Stimulated activated naive CD8-positive, alpha-beta T cell treated with anti-CD3 and anti-CD28 coated beads, Interleukin-15, amount 100 ng/mL, for 72 hours (primary cell): Measurements from ENCODE around the gene RNPS1.

Source experiments
- ATAC-seq: fragments of 150-1000 bp; cut with Tn5 transposase; 2 replicates; pipeline ENCODE4 v1.10.0; 2021; ENCODE audit warnings: mild to moderate bottlenecking, moderate library complexity
- DNase-seq, 2 donors: peaks; one replicate each; pipeline ENCODE4 v3.0.0; 2021 to 2022
- H3K27ac Mint-ChIP-seq, 2 donors: one replicate each; pipeline ENCODE4 v1.8.0; 2022; ENCODE audit warnings: mild to moderate bottlenecking in 2 of 2, mixed read lengths in 2 of 2, moderate library complexity in 2 of 2
- H3K27me3 Mint-ChIP-seq: one replicate; pipeline ENCODE4 v1.8.0; 2022; ENCODE audit warnings: mixed read lengths
- H3K4me1 Mint-ChIP-seq: one replicate; pipeline ENCODE4 v1.8.0; 2022; ENCODE audit warnings: mild to moderate bottlenecking, mixed read lengths
- H3K4me3 Mint-ChIP-seq, 2 donors: one replicate each; pipeline ENCODE4 v1.8.0; 2022; ENCODE audit warnings: mild to moderate bottlenecking in 2 of 2, mixed read lengths in 2 of 2, moderate library complexity in 1 of 2
- H3K9me3 Mint-ChIP-seq, 2 donors: one replicate each; pipeline ENCODE4 v1.8.0; 2022; ENCODE audit warnings: mixed read lengths in 2 of 2

The RNPS1 gene

DNA sequence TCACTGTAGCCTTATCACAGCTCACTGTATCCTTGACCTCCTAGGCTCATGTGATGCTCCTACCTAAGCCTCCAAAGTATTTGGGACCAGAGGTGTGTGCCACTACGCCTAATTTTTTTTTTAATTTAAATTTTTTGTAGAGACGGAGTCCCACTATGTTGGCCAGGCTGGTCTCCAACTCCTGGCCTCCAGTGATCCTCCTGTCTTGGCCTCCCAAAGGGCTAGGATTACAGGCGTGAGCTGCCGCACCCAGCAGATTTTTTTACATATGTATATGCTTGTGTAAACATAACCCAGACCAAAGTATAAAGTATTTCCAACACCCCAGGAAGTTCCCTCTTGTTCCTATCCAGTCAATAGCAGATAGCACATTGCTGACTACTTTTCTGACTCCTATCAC, 51.6 kb downstream of the RNPS1 start:
- no peaks in the 10 kb centered on the region for H3K27me3 Mint-ChIP-seq

DNA sequence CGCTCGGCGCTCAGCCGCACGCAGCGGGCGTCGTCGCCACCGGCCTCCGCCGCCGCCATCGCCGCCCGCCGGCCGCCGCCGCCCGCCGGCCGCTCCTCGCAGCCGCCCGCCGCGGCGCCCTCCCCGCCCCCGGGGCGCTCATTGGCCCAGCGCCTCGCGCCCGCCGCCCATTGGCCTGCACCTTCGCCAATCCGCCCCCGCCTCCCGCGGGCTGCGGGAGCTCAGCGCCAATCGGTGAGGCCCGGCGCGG, 53.3 kb downstream of the RNPS1 start, which contains the start of gene PGP:
TSS of gene PGP (minus strand) at position 122 of the 250 bp plus-strand sequence. CDS start at position 59, 63 bp downstream.
- ATAC-seq: peak; percentile 93
- H3K27ac Mint-ChIP-seq: peak within 1 kb of the TSS; percentile 76 to 95
- no peaks in the 10 kb centered on the region for H3K9me3 Mint-ChIP-seq
- no peaks in the 10 kb centered on the region for H3K27me3 Mint-ChIP-seq
- H3K4me1 Mint-ChIP-seq: peaks cover 32% of the 10 kb centered on the region
- peak within 1 kb of the TSS; percentile 88 for H3K4me3 Mint-ChIP-seq
- DNase-seq: no peak

More for the DNA sequence above, 51.6 kb downstream of the RNPS1 start:
- no peak for ATAC-seq
- DNase-seq: no peak
- Mint-ChIP-seq H3K9me3 (no peaks in the 10 kb centered on the region), H3K4me1 (peaks cover 32% of the 10 kb centered on the region), H3K27ac (no peak overlapping the region), H3K4me3 (peak overlapping the region; percentile 88)

DNA sequence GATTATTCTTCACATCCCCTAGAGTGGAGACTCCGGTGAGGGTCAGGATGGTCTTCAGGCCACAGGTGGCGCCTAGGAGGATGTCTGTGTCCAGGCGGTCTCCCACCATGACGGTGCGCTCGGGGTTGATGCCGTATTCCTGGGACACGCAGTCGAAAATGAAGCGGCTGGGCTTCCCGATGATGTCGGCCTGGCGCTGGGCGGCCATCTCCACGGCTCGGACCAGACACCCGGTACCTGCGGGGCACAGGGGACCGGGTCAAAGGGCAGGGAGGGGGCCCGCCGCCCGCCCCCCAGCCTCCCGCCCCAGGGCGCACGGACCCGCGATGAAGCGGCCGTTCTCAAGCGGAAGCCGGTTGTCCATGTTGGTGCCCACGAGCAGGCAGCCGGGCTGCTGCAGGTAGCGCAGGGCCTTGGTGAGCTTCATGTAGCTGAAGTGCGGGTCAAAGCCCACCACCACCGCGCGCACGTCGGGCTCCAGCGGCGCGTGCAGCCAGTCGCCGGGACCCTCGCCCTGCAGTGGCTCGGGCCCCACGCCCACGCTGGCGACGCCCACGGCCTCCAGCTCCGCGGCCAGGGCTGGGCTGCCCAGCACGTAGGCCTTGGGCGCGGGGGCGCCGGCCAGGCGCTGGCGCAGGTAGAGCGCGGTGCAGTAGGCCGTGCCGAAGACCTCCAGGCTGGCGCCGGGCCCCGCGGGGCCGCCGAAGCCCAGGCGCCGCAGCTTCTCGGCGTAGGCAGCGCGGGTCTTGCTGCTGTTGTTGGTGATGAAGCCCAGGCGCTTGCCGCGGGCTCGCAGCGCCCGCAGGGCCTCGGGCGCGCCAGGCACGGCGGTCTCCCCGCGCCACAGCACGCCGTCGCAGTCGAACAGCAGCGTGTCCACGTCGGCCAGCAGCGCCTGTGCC, 53.9 kb downstream of the RNPS1 start:
- no peak overlapping the region for H3K27ac Mint-ChIP-seq
- DNase-seq: no peak
- H3K9me3 Mint-ChIP-seq: no peaks in the 10 kb centered on the region
- H3K27me3 Mint-ChIP-seq: no peaks in the 10 kb centered on the region
- peaks cover 32% of the 10 kb centered on the region for H3K4me1 Mint-ChIP-seq
- peak overlapping the region; percentile 80 to 82 for H3K4me3 Mint-ChIP-seq
- peak; percentile 15 for ATAC-seq

GRCh38 chr16:2212362-2213324, 55.3 kb downstream of the RNPS1 start:
- no peaks in the 10 kb centered on the region for H3K27me3 Mint-ChIP-seq
- H3K4me1 Mint-ChIP-seq: peaks cover 43% of the 10 kb centered on the region
- ATAC-seq (no peak), DNase-seq (no peak)
- H3K9me3 Mint-ChIP-seq: no peaks in the 10 kb centered on the region
- H3K27ac Mint-ChIP-seq: peak overlapping the region in 1 of 2 donors; percentile 54
- peak overlapping the region; percentile 80 to 82 for H3K4me3 Mint-ChIP-seq

GRCh38 chr16:2211923-2212347, 56.0 kb downstream of the RNPS1 start:
- DNase-seq (no peak), ATAC-seq (no peak)
- H3K4me3 Mint-ChIP-seq: peak overlapping the region; percentile 21 to 24
- H3K27ac Mint-ChIP-seq: peak overlapping the region in 1 of 2 donors; percentile 54
- H3K27me3 Mint-ChIP-seq: no peaks in the 10 kb centered on the region
- H3K4me1 Mint-ChIP-seq: peaks cover 50% of the 10 kb centered on the region
- H3K9me3 Mint-ChIP-seq: no peaks in the 10 kb centered on the region

DNA sequence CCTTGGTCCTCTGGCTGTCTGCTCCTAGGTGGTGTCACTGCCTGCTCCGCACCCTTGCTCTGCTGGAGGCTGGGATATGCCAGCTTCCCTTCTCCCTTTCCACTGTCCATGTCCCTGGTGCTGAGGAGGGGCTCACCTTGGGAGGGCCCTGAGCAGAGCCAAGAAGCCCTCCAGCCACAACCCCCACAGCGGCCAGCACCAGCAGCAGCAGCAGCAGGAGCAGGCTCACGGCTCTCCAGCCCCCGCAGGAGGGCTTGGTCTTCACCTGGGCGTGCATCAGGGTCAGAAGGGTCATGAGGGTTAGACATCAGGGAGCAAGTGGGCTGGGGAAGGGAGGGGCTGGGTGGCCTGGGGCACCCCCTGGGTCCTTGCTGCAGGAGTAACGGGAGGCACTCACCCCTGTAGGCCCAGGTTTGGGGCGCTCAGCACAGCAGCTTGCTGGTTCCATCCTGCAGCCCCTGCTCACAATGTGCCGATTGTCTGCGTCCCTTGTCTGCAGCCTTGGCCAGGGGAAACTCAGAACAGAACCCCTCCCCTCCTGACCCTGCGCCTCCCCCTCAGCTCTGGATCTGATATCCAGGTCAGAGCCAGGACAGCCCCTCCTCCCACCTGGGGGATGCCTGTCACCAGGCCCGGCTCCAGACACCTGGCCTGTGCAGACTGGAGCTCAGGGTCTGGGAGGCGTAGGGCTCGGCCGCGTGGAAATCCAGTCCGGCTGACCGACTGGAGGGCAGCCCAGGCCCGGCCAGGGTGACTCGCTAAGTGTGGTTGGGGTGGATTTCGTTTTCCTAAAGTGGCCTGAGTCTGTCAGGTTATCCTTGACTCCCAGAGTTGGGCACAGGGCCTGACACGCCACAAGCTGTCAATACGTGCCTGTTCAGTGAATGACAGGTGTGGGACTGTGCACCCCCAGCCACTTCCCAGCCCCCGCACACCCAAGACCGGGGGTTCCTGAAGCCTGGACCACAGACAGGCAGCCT, 57.2 kb downstream of the RNPS1 start, which contains the start of gene BRICD5:
TSS of gene BRICD5 (minus strand) at position 478 of the 980 bp plus-strand sequence. CDS start at position 448, 30 bp downstream.
- Mint-ChIP-seq H3K27ac (peak within 1 kb of the TSS in 1 of 2 donors; percentile 95), H3K27me3 (no peaks in the 10 kb centered on the region), H3K4me1 (peaks cover 52% of the 10 kb centered on the region), H3K4me3 (no peak within 1 kb of the TSS), H3K9me3 (no peaks in the 10 kb centered on the region)
- ATAC-seq (no peak), DNase-seq (no peak)

DNA sequence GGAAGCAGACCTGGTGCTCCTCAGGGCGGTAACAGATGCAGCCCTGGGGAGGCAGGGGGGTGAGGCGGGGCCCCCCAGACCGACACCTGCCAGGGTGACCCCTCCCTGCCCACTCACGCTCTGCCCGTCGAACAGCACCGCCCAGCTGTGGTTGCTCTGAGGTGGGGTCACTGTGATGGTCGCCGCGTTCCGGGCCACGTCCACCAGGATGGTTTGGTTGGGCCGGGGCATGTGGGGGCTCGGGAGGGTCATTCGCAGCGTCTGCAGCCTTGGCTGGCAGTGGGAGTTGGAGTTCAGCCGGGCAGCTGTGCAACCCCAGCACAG, 58.0 kb downstream of the RNPS1 start:
- Mint-ChIP-seq H3K27ac (no peak overlapping the region), H3K9me3 (no peaks in the 10 kb centered on the region), H3K4me1 (peaks cover 52% of the 10 kb centered on the region), H3K27me3 (no peaks in the 10 kb centered on the region), H3K4me3 (no peak overlapping the region)
- ATAC-seq: no peak
- DNase-seq: no peak

GRCh38 chr16:2209258-2210008, 58.5 kb downstream of the RNPS1 start:
- DNase-seq (no peak), ATAC-seq (no peak)
- Mint-ChIP-seq H3K4me3 (no peak overlapping the region), H3K27me3 (no peaks in the 10 kb centered on the region), H3K9me3 (no peaks in the 10 kb centered on the region), H3K4me1 (peaks cover 56% of the 10 kb centered on the region), H3K27ac (no peak overlapping the region)

DNA sequence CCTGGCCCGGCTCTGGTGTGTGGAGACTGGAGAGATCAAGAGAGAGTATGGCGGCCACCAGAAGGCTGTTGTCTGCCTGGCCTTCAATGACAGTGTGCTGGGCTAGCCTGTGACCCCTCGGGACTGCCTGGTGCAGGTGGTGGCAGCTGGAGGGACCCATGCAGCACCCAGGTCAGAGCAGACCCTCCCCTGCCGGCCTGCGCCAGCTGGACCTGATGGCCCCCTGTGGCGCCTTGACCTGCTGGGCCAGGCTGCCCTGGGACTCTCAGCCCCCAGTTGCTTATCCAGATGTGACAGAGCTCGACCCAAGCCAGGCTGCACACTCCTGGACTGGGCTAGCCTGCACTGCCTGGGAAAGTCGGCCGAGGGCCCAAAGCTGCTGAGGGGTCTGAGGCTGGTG, 59.2 kb downstream of the RNPS1 start:
- no peak overlapping the region for H3K4me3 Mint-ChIP-seq
- no peak for ATAC-seq
- DNase-seq: no peak
- no peak overlapping the region for H3K27ac Mint-ChIP-seq
- H3K9me3 Mint-ChIP-seq: no peaks in the 10 kb centered on the region
- peaks cover 61% of the 10 kb centered on the region for H3K4me1 Mint-ChIP-seq
- no peaks in the 10 kb centered on the region for H3K27me3 Mint-ChIP-seq

- Mint-ChIP-seq H3K9me3 (no peaks in the 10 kb centered on the region), H3K4me1 (peaks cover 61% of the 10 kb centered on the region), H3K27me3 (no peaks in the 10 kb centered on the region), H3K4me3 (peak overlapping the region in 1 of 2 donors; percentile 86), H3K27ac (peak overlapping the region in 1 of 2 donors; percentile 90)
- DNase-seq (no peak), ATAC-seq (no peak)
Observed at GRCh38 chr16:2208308-2208707, 59.6 kb downstream of the RNPS1 start.

DNA sequence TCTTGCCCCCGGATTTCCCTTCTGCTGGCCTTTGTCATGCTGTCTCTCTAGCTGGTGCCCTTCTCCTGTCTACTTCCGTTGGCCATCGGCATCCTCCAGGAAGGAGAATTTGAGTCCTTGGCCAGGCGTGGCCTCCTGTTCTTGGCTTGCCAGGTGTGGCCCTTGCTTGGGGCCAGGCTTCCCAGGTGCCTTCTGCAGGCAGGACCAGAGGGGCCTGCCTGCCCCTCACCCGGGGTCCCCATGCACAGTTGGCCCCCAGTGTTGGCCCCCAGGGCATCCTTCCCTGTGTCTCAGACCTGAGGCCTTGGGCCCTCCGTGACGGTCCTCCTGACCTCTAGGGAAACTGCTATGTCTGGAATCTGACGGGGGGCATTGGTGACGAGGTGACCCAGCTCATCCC, 60.1 kb downstream of the RNPS1 start:
- Mint-ChIP-seq H3K9me3 (no peaks in the 10 kb centered on the region), H3K4me1 (peaks cover 57% of the 10 kb centered on the region), H3K27me3 (no peaks in the 10 kb centered on the region), H3K4me3 (peak overlapping the region; percentile 86 to 90), H3K27ac (peak overlapping the region; percentile 77 to 90)
- DNase-seq (no peak), ATAC-seq (no peak)

GRCh38 chr16:2206780-2207433, 61.0 kb downstream of the RNPS1 start:
- Mint-ChIP-seq H3K4me1 (peaks cover 48% of the 10 kb centered on the region), H3K9me3 (no peaks in the 10 kb centered on the region), H3K4me3 (peak overlapping the region; percentile 86 to 90), H3K27me3 (no peaks in the 10 kb centered on the region), H3K27ac (peak overlapping the region; percentile 77 to 85)
- DNase-seq (no peak), ATAC-seq (no peak)

- H3K4me1 Mint-ChIP-seq: peaks cover 43% of the 10 kb centered on the region
- H3K4me3 Mint-ChIP-seq: peak overlapping the region; percentile 86 to 90
- DNase-seq (no peak), ATAC-seq (no peak)
- peak overlapping the region; percentile 77 to 85 for H3K27ac Mint-ChIP-seq
- H3K27me3 Mint-ChIP-seq: no peaks in the 10 kb centered on the region
- H3K9me3 Mint-ChIP-seq: no peaks in the 10 kb centered on the region
Observed at GRCh38 chr16:2206420-2206779, 61.5 kb downstream of the RNPS1 start.

GRCh38 chr16:2205967-2206313, 62.0 kb downstream of the RNPS1 start:
- peak overlapping the region; percentile 86 to 90 for H3K4me3 Mint-ChIP-seq
- H3K27me3 Mint-ChIP-seq: no peaks in the 10 kb centered on the region
- H3K9me3 Mint-ChIP-seq: no peaks in the 10 kb centered on the region
- H3K27ac Mint-ChIP-seq: peak overlapping the region; percentile 89 to 94
- peak; percentile 35 for ATAC-seq
- H3K4me1 Mint-ChIP-seq: peaks cover 41% of the 10 kb centered on the region
- no peak for DNase-seq
